ENCODE results near the gene RP2. TPM values are rescaled to one million over a fixed set of nuclear protein-coding genes. Genes with fewer than 3 reads are reported as not detected.
A peak's percentile ranks its signal among the peaks of the same experiment; 100 is the strongest.

The RP2 gene
- 13.7 and 17.2 TPM in 2 replicates for total RNA-seq (2014; rRNA removed; shearing (Covaris generic))
- polyA plus RNA-seq (2014; cell fraction: nucleus; rRNA removed): 6.3 and 12.0 TPM in 2 replicates

DNA sequence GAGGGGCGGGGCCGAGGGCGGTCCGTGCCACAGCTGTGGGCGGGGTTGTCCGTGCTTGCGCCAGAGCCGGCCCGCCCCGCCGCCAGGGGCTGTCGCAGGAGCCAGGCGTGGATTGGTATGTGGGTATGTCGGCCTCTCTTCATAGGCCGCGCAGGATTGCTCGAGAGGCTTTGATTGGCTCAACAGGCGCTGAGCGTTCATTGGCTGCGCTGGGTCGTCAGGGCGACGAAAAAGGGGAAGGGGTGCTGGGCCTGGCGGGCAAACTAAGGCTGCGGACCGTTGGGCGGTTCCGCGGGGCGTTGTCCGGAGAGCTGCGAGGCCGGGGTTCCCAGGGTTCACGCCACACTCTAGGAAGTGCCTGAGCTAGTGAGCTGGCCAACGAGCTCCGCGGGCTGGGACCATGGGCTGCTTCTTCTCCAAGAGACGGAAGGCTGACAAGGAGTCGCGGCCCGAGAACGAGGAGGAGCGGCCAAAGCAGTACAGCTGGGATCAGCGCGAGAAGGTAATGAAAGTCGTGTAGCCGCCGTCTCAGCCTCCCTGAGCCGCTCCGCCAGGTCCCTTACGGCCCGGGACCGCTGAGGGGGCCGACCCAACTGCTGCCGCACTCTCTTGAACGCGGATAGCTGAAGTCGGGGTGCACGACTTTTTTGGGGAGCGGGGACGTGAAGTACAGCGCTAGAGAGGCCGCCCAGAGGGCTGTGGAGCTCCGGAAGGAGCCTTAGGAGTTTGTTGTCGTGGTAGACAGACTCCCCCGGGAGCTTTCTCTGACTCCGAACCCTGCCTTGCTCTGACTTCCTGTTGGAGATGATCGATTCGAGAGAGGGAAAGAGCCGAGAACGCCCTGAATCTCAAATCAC is at the start of gene RP2:
Gene RP2, plus strand, starts transcription at position 343 of the 857 bp plus-strand sequence. Its CDS starts 58 bp downstream, at position 401.
- peak; percentile 93 for DNase-seq (ENCODE audit: extremely low read depth, low read depth)

DNA sequence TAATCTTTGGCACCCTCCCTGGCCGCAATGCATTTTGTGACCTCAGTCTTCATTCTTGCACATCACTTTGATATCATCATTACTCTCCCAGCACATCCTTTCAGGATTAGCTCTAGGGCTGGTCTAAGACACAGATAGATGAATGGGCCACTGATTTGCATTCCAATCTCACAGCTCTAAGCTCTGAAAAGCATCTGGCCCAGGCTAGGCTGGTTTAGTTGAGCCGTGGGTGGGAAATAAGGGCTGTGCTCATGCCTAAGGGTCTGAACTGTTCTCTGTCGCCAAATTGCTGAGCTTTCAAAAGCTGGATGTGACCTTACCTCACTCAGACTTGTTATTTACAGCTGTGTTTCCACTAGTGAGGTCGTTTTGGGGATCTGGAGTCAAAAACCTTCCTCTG is 47.9 kb upstream of the RP2 start:
- no peak for DNase-seq (ENCODE audit: extremely low read depth, low read depth)

DNA sequence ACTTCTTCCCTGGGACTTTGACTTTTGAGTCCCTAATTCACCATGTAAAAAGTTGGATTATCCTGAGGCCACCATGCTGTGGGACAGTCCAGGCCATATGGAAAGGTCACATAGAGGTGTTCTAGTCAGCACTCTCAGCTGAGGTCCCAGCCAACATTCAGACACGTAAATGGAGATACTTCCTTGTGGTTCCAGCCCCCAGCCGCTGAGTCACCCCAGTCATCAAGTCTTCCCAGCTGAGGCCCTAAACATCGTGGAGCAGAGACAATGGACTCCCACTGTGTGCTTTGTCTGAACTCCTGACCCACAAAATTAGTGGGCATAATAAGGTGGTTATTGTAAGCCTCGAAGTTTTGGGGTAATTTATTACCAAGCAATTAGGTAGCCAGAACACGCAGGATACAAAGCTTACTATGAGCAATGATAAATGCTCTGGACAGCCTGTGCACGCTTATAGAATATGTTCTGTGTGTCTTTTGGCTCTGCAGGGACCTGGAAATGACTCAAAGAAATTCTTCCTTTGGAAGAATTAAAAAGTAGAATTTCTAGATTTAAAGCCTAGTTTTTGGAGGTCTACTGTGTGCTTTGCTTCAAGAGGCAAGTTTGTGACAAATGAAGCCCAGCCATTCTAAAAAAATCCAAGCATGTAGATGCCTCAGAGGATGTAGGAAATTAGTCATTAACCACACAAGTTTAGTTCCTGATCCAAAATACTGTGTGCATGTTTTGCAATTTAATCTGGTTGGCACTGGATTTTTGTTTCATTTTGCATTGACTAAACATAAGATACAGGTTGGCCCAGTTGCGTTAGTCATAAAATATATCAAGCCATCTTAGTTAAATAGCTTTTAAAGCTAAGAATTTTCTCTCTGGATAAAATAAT is 44.7 kb upstream of the RP2 start:
- no peak for DNase-seq (ENCODE audit: extremely low read depth, low read depth)

DNA sequence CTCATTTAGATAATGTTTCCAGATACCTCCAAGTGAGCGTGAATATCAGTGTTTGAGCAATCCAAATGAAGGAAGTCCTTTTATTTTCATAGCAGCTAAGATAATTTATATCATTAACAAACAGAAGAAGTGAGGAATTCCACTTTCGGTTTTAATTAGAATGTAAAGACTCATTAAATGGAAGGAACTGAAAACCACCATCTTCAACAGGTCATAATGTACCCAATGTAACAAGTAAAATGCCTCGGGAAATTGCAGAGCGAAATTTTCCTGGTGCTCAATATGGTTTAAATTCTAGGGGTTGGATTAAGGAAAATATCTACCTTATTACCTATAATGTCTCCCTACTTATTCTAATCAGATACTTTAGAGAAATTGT is 44.0 kb upstream of the RP2 start:
- no peak for DNase-seq (ENCODE audit: extremely low read depth, low read depth)

DNA sequence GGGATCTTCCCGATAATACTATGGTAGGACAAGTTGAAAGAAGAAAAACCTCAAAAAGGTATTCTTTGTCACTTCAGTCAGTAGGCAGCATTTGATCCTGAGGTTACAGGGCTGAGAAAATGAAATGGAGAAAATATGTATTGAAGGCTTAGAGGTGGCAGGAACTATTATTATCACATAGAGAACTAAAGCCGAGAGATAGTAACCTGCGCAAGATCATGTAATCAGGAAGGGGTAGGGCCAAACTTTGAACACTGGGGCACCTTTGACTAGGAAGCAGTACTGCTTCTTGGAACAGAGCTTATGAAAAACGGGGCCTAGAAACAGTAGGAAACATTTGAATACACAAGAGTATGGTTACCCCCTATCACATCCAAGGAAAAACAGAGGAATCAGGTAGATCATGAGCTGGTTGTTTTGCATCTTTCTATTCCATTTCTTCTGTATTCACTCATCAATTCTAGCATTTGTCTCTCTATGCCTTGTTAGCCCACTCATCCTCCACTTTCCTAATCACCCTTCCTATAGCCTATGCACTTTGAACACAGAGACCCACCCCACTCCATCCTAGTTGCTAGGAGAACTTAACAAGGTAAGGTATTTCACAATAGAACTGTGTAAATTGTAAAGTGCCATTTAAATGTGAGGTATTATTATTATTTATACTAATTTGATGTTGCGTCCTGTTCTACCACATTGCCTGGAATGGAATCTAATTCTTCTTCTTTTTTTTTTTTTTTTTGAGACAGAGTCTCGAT is 43.3 kb upstream of the RP2 start:
- no peak for DNase-seq (ENCODE audit: extremely low read depth, low read depth)

DNA sequence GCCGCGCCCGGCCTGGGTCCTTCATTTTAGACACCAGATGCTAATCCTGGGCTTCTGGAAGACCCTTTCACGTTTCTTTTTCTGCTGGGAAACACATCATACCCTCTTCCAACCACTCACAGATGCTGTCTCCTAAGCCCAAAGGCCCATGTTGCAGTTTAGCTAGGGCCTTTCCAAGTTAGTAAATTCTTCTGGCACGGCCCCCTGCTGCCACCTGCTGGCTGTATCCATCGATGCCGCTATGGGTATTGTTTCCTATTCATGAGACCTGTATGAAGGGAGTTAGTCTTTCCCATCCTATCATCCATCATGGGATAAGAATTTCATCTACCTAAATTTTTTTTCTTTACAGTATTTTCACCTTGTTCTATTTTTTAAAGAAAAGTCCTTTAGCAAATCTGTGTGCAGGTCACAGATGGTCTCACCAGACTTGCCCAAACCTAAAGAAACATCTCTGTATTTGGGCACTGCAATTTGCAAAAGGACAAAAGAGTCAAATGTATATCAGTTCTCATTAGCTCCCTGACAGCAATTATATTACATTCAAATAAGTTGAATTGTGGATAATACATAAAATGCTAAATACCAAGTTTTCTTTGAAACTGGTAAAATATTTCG is 40.2 kb upstream of the RP2 start:
- peak; percentile 63 for DNase-seq (ENCODE audit: extremely low read depth, low read depth)

DNA sequence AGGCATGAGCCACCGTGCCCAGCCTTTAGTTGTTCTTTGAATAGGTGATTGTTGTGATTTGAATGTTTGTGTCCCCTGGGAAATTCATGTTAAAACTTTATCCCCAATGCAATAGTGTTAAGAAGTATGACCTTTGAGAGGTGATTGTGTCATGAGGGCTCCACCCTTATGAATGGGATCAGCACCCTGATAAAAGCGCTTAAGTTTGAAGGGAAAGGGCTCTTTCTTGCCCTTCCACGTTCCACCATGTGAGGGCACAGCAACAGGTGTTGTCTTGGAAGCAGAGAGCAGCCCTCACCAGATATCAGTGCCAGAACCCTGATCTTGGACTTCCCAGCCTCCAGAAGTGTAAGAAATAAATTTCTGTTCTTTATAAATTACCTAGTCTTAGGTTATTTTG is 33.7 kb upstream of the RP2 start:
- DNase-seq (ENCODE audit: extremely low read depth, low read depth): peak; percentile 17

DNA sequence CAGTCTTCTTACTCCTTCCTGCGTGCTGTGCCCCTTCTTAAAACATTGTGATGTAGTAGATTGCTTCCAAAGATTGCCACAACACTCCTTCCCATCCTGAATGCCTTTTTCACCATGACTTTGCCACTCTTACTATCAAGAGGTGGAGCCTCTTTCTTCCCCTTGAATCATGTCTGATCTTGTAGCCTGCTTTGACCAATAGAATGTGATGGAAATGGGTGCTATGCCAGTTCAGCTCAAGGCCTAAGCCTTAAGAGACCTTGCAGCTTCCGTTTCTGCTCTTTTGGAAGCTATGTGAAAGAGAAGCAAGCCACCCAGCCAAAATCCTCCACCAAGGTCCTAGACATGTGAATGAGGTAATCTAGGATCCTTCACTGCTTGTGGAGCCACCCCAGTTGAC is 31.6 kb upstream of the RP2 start:
- DNase-seq (ENCODE audit: extremely low read depth, low read depth): no peak

DNA sequence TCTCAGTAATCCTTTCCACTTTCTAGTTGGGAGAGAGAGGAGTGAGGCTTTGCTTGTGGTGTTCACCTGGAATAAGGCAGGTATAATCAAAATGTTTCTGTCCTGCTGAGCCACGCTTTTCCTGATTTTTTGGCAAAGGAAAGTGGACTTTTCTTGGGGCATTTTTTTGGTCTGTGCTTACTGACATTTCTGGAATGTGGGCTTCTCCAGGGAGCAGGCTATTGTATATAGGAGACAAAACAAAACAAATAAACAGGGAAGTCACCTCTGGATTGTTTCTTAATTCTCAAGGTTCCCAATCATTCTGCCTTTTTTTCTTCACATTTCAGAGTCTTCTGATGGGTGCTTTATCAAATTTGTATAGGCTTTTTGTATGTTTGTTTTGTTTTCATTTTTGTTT is 25.7 kb upstream of the RP2 start:
- no peak for DNase-seq (ENCODE audit: extremely low read depth, low read depth)

DNA sequence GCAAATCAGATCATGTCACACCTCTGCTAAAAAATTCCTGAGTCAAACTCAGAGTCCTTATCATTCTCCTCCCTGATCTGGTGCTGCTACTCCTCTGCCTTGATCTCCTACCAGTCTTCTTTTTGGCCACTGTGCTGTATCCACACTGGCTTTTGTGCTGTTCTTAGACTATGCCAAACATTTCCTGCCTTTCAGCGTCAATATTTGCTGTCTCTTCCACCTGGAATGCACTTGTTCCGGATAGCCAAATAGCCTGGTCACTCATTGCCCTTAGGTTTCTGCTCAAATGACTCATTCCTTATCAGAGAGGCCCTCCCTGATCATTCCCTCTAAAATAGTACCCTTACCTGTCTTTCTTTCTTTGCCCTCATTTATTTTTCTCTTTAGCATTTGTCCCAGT is 24.4 kb upstream of the RP2 start:
- DNase-seq (ENCODE audit: extremely low read depth, low read depth): no peak

DNA sequence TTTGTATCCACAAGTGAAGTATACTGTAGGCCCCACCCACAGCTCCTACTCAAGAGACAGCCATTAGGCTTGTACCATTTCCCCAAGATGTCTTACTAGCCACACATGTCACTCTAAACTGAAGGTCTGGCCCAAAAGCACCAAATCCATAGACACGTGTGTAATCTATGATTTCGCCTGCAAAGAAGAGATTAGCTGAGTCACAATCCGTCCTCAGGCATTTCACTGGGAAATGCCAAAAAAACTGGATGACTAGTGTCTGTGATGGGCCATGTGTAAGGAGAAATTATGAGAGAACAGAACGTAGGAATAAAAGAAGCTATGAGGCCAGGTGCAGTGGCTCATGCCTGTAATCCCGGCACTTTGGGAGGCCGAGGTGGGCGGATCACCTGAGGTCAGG is 21.9 kb upstream of the RP2 start:
- DNase-seq (ENCODE audit: extremely low read depth, low read depth): no peak

DNA sequence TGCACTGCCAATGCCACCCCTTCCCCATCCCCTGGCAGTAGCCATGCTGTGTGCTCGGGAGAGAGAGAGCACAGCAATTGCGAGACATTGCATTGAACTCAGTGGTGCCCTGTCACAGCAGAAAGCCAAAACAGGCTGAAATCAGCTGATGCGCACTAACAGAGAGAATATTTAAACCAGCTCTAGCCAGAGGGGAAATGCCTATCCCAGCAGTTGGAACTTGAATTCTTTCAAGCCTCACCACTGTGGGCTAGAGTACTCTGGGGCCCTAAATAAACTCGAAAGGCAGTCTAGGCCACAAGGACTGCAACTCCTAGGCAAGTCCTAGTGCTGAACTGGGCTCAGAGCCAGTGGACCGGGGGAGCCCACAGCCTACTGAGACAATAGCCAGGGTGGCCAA is 17.7 kb upstream of the RP2 start:
- DNase-seq (ENCODE audit: extremely low read depth, low read depth): no peak

DNA sequence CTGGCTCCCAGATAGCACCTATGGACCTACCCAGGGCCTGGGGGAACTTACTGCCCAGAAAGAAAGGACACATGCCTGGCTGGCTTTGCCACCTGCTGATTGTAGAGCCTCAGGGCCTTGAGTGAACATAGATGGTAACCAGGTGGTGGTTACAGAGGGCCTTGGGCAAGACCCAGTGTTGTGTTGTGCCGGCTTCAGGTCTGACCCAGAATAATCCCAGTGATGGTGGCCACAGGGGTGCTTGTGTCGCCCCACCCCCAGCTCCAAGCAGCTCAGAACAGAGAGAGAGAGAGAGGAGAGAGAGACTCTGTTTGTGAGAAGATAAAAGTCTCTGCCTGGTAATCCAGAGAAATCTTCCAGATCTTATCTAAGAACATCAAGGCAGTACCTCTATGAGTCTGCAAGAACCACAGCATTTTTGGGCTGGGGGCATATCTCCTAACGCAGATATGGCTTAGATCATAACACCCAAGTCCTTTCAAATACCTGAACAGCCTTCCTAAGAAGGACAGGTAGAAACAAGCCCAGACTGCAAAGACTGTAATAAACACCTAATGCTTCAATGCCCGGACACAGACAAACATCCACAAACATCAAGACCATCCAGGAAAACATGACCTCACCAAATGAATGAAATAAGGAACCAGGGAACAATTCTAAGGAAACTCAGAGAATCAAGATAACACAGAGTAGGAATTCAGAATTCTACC is 16.3 kb upstream of the RP2 start:
- no peak for DNase-seq (ENCODE audit: extremely low read depth, low read depth)

DNA sequence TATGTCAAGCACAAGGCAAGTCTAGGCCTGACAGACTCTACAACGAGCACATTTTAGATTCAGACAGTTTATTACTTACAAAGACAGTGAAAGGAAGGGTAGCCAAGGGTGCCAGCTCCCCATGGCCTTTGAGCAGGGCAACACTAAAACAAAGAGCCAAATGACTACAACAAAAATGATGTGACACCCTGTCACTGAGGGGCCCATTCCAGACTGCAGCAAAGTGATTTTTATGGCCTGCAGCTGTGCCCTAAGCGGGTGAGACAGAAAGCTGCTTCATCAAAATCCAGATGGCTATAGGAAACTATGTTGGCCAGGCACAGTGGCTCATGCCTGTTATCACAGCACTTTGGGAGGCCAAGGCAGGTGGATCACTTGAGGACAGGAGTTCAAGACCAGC is 13.4 kb upstream of the RP2 start:
- DNase-seq (ENCODE audit: extremely low read depth, low read depth): no peak

DNA sequence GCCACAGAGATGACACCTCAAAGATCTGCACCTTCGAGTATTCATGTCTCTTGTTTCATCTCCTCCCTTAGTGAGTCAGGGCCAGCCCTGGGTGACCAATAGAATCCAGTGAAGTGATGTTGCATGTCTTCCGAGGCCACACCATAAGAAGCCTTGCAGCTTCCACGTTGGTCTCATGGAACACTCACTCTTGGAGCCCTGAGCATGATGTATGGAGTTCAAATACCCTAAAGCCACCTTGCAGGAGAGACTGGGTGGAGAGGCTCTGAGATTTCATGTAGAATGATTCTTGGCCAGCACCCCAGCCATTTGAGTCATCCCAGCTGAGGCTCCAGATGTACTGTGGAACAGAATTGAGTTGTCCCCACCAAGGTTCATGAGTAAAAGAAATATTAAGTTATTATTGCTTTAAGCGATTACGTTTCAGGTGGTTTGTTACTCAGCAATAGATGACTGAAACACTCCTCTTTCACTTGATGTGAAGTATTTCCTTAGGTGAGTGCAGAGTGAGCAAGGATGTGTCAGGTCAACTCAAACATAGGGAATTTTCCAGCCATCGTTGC is 5.0 kb upstream of the RP2 start:
- no peak for DNase-seq (ENCODE audit: extremely low read depth, low read depth)

DNA sequence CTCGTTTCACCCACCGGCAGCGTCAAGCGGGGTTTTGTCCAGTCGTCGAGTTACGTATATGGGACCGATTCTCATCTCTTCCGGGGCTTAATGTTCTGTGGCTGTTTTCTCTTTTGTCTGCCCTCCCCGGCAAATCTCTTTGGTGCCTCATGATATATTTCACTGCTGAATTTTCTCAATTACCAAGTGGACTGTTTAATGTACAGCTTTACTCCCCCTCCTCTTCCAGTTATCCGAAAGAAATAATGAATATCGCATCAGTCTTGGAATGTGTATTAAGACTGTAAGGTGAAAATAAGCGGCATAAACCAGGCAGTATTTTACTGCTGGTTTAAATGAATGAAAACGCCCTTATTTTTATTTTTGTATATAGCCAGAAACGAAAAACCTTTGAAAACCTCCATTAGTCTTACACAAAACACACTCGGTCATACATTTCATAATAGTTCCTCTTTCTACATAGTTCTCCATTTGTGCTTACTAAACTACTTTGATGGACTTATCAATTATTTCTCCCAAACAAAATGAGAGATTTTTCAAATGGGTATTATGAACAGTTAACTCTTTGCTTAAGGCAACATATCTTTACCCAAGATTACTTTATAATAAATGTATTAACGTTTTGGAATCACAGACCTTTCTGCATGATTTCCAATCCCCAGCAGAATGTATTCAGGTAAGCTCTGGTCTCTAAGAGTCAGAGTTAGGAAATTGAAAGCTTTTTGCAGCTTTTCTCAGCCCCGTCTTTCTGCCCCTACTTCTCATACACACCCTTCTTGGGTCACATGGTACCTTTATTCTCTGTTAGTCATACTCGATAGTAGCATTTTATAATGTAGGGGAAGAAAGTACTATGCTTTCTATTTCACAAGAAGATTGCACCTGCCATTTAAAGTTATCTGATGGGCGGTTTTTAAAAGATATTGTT is 979 bp downstream of the RP2 start:
- DNase-seq (ENCODE audit: extremely low read depth, low read depth): no peak

DNA sequence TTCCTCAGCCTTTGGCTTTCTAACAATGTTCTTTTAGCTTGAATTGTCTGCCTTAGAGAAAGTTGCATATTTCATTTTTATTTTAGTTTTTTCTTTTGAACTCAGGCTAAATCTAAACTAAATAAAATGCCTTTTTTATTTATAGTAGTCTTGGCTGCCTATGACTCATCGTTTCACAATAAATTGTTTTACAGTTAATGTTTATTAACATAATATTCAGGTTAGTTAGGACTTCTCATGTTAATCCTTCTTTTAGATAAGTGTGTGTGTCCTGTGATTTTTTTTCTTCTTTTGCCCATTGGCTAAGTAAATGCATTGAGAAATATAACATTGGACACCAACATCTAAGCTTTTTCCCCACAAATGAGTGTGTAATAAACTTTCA is 1.6 kb downstream of the RP2 start:
- DNase-seq (ENCODE audit: extremely low read depth, low read depth): no peak

DNA sequence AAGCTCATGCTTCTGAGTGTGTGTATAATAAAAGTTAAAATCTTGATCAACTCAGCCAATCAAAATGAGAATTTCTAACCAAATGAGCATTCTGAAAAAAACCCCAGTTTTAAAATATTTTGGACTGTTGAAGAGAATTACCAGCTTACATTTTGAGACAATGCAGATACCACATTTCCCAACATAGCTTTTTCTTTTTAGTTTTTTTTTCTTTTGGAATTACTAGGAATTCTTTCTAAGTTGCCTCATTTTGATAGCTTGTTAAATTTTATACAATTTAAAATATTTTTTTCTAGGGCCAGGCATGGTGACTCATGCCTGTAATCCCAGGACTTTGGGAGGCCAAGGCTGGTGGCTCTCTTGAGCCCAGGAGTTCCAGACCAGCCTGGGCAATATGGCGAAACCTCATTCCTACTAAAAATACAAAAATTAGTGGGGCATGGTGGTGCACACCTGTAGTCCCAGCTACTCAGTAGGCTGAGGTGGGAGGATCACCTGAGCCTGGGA is 2.2 kb downstream of the RP2 start:
- DNase-seq (ENCODE audit: extremely low read depth, low read depth): no peak

All from NCI-H460 (cell line).